Measurements from ENCODE around the gene TEX2.

Gene TEX2

GRCh38 chr17:64155129-64155528 lies 107.9 kb downstream of the TEX2 start:
- DNase-seq, result no peak

DNA sequence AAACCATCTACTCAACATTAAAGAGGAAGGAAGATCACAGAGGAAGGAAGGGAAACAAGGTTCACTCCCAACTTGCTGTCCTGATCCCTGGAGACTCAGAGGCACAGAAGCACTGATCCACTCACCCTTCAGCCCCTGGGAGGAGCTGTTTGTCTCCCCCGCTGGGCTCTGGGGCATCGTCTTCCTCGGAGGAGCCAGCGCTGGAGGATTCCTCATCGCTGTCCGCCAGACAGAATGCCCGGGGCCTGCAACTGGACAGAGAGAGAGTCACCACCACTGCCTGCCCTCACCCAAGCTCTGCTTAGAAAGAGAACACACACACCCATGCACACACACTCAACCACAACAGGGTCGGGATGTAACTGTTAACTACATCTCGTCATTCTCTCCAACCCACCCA lies 108.3 kb downstream of the TEX2 start:
- DNase-seq, result no peak

GRCh38 chr17:64154313-64154695 lies 108.8 kb downstream of the TEX2 start:
- DNase-seq, result no peak

GRCh38 chr17:64153565-64154312 lies 109.3 kb downstream of the TEX2 start:
- DNase-seq, result no peak

GRCh38 chr17:64152428-64153125 lies 110.5 kb downstream of the TEX2 start:
- DNase-seq, result no peak

DNA sequence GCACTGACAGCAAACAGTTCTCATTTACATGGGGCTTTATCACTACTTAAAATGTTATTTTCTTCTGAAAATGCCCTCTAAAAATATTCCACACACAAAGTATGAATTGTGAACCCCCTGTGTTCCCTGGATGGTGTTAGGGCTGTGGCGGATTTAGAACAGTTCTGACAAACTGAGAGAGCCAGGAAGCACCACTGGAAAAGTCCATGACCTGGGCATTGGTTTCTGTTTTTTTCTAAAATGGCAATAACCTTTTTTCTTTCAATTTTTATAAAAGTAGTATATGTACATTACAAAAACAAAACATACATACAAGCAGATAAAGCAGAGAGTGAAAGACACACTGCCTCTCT lies 112.1 kb downstream of the TEX2 start:
- no peak for DNase-seq

GRCh38 chr17:64150237-64151015 lies 112.6 kb downstream of the TEX2 start:
- DNase-seq, result no peak

DNA sequence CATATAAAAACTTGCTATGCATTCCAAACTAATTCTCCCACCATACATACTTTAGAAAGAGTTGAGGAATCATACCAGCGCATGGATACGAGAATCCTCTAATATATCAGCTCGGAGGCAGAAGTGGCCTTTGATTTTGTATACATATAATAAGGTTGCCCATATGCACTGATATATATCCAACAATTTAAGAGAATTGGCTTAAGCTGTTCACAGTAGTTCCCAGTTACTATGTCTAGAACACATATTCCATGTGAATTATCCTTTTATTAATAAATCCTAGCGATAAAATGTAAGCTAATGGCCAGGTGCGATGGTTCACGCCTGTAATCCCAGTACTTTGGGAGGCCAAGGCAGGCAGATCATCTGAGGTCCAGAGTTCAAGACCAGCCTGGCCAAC lies 113.9 kb downstream of the TEX2 start:
- no peak for DNase-seq

DNA sequence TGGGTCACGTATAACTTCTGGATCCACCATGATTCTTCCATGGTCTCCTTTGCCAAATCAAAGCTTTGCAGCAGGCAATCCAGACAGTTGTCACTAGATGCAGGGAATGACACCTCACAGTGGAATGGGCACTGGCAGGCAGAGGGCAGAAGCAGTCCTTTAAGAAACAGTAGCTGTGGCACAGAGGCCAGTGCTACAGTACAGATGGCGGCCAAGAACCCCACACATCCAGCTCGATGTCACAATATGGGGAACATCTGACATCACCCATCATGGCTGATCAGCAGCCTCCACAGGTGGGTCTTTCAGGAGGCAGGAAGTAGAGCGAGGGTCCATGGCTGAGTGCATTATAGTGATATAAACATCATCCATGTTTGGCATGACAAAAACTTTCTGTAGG lies 114.4 kb downstream of the TEX2 start:
- DNase-seq, result no peak

GRCh38 chr17:64148017-64148631 lies 114.9 kb downstream of the TEX2 start:
- no peak for DNase-seq

DNA sequence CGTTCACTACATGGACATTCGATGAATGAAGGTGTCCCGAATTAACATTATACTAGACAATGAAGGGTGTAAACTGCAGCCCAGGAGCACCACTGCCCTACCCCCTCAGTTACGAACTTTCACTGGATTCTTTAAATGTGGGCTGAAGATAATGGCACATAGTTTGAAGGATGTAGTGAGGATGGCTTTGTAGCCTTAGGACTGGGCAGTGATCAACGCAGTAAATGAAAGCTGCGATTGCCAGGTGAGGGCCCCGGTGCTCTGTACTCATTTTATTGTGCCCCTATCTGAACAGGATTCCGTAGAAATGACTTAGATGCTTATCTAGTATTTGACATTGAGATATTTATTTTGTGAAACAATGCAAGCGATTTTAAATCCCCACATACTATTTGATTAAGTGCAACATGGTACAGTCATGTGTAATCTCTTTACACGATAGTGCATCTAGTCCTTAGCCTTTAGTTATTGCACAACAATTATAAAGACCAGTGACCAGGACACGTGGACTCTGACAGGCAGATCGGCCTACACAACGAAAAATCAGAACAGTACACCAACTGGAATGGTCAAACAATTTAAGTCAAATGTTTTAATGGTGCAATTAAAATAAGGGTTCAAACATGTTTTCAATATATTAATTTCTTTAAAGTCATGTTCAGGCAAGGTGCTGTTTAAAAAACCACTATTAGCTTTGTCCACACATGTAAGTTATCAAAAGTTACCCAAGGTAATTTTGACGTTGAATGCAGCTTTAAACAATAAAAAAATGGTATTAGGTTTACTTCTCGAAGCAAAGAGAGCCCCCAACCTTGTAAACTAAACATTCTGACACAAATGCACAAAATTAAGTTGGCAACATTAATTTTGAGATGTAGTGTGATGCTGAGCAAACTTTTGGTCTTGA lies 115.7 kb downstream of the TEX2 start:
- no peak for DNase-seq

DNA sequence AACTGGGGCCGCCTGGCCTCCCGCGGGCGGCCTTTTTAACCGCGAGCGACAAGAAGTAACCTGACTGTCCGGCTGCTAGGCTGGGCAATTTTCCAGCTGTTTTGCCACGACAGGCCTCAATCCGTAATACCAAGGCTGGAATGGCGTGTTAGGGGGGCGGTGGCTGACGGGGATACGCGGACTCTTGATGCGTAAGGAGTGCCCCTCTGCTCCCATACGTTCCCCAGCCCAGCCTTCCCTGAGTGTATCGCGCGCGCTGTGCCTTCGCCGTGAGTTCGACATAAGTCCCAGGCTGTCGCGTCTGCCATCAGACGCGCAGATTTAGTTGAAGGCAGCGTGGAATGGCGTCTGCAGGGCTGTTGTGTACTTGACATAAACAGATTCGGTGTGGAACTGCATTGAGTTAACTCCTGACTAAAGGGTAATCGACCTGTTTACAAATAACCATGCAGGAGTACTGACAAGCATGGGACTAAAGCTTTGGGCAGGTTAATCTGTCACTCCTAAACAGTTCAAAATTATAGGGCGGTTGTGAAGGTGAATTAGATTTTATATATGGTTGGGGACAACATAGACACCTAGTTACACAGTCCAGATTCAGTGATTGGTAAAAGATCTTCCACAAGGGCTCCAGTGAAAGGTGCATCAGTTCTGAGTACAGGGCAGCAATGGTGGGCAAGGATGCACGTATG lies 116.5 kb downstream of the TEX2 start:
- DNase-seq, result peak; percentile 37

DNA sequence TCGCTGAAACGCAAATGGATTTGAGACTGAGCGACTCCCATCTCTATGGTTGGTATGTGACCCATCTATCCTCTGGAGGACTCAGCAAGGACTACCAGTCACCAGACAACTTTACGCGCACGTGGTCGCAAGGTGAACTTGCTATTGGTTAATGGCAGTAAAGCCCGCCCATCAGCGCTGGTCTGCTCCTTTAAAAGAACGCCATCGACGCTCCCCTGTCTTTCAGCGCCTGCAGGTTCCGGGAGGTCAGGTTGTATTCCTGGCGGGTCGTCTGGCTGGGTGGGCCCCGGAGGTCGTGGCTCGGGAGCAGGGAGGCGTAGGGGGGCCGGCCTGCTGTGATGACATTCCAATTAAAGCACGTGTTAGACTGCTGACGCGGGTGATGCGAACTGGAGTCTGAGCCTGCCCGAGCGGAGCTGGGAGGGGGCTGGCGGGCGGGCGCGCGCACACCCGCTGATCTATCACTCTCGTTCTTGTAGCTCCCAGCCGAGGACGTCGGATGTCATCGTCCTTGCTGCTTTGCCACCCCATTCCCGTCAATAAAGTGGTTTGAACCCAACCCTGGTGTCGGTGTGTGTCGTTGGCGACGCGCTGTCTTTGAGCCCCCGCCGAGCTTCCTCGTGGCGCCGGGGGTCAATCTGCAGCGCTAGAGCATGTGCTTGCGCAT lies 117.2 kb downstream of the TEX2 start:
- peak; percentile 93 for DNase-seq

- DNase-seq, result no peak
Observed at GRCh38 chr17:64145375-64145750, 117.7 kb downstream of the TEX2 start.

DNA sequence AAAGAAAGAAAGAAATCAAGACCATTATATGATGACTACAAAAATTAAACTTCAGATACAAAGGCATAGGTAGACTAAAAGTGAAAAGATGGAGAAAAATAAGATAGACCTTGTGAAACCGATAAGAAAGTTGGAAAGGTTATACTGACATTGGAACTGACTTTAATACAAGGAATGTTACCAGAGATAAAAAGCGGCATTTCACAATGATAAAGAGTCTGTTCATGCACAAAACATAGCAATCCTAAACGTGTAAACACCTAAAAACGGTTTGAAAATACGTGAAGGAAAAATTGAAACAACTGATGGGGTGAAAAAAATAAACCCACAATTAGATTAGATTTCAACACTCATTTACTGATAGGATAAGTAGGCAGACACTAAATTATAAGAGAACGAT lies 123.5 kb downstream of the TEX2 start:
- DNase-seq, result no peak

GRCh38 chr17:64138441-64138840 lies 124.6 kb downstream of the TEX2 start:
- DNase-seq, result no peak

GRCh38 chr17:64135000-64135399 lies 128.1 kb downstream of the TEX2 start:
- DNase-seq, result no peak

- DNase-seq, result no peak
Observed at GRCh38 chr17:64134216-64134970, 128.7 kb downstream of the TEX2 start.

- no peak for DNase-seq
Observed at GRCh38 chr17:64133546-64134215, 129.4 kb downstream of the TEX2 start.
